ENCODE data around the gene SLC44A1. TPM values are rescaled to one million over a fixed set of nuclear protein-coding genes. Genes with fewer than 3 reads are reported as not detected.

The SLC44A1 gene
- total RNA-seq, 1 donor: 47.8 TPM

DNA sequence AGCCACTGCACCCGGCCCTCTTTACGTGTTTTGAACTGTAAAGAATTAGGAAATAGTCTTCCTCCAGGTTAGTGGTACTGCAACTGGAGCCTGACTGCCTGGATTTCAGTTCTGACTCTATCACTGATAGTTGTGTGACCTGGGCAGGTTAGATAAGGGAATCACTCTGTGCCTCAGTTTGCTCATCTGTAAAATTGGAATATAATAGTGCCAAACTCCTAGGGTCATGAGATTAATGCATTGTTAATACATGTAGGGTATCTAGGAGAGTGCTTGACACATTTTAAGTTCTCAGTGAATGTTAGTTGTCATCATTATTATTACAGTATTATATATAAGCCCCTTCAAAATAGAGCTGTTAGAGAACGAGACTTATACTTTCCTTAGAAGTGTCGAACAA is 130.9 kb downstream of the SLC44A1 start:
- no peak overlapping the region for H3K4me3 ChIP-seq (ENCODE audit: insufficient read depth, low read length)
- no peaks in the 10 kb centered on the region for H3K36me3 ChIP-seq (ENCODE audit: insufficient read depth, low read length)
- no peak overlapping the region for H3K27ac ChIP-seq (ENCODE audit: low read depth, low read length)
- H2AFZ ChIP-seq (ENCODE audit: low read length): no peak overlapping the region
- H3K4me1 ChIP-seq (ENCODE audit: insufficient read depth, low read length): no peaks in the 10 kb centered on the region
- no peaks in the 10 kb centered on the region for H4K20me1 ChIP-seq (ENCODE audit: insufficient read depth, low read length)
- DNase-seq (ENCODE audit: insufficient read length, low spot score, missing footprints): no peak
- no peaks in the 10 kb centered on the region for H3K79me2 ChIP-seq (ENCODE audit: insufficient read depth, low read length)
- no peaks in the 10 kb centered on the region for H3K27me3 ChIP-seq (ENCODE audit: insufficient read depth, low read length)
- no peaks in the 10 kb centered on the region for H3K9me3 ChIP-seq (ENCODE audit: low read depth, low read length)
- TF ChIP-seq, protein P1, sequence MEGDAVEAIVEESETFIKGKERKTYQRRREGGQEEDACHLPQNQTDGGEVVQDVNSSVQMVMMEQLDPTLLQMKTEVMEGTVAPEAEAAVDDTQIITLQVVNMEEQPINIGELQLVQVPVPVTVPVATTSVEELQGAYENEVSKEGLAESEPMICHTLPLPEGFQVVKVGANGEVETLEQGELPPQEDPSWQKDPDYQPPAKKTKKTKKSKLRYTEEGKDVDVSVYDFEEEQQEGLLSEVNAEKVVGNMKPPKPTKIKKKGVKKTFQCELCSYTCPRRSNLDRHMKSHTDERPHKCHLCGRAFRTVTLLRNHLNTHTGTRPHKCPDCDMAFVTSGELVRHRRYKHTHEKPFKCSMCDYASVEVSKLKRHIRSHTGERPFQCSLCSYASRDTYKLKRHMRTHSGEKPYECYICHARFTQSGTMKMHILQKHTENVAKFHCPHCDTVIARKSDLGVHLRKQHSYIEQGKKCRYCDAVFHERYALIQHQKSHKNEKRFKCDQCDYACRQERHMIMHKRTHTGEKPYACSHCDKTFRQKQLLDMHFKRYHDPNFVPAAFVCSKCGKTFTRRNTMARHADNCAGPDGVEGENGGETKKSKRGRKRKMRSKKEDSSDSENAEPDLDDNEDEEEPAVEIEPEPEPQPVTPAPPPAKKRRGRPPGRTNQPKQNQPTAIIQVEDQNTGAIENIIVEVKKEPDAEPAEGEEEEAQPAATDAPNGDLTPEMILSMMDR (IDR thresholded peaks at IDR 0.05; ENCODE audit: extremely low read depth, low read depth, low read length): no peak
- no peak overlapping the region for H3K4me2 ChIP-seq (ENCODE audit: insufficient read depth, low read length)

DNA sequence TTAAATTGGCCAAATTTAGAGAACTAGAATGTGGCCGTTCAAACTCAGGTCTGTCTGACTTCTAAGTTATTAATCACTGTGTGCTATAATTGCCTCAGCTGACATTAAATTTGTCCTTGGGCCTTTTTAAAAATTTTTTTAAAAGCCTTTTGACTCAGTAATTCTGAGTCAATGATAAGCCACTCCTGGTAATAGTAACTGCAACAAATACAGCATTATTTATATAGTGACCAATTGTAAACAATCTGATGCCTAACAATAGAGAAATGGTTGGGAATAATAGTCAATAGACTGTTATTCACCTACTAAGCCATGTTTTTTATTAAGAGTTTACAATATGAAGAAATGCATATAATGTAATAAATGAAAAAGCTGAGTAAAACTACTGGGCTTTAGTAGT is 132.4 kb downstream of the SLC44A1 start:
- Histone ChIP-seq H3K27me3 (ENCODE audit: insufficient read depth, low read length) (no peaks in the 10 kb centered on the region), H3K79me2 (ENCODE audit: insufficient read depth, low read length) (no peaks in the 10 kb centered on the region), H3K36me3 (ENCODE audit: insufficient read depth, low read length) (no peaks in the 10 kb centered on the region), H3K4me1 (ENCODE audit: insufficient read depth, low read length) (no peaks in the 10 kb centered on the region), H3K9me3 (ENCODE audit: low read depth, low read length) (no peaks in the 10 kb centered on the region), H3K4me2 (ENCODE audit: insufficient read depth, low read length) (no peak overlapping the region), H4K20me1 (ENCODE audit: insufficient read depth, low read length) (no peaks in the 10 kb centered on the region), H3K27ac (ENCODE audit: low read depth, low read length) (no peak overlapping the region), H2AFZ (ENCODE audit: low read length) (no peak overlapping the region), H3K4me3 (ENCODE audit: insufficient read depth, low read length) (no peak overlapping the region)
- TF ChIP-seq, protein P1 (IDR thresholded peaks at IDR 0.05; ENCODE audit: extremely low read depth, low read depth, low read length): no peak
- DNase-seq (ENCODE audit: insufficient read length, low spot score, missing footprints): no peak

DNA sequence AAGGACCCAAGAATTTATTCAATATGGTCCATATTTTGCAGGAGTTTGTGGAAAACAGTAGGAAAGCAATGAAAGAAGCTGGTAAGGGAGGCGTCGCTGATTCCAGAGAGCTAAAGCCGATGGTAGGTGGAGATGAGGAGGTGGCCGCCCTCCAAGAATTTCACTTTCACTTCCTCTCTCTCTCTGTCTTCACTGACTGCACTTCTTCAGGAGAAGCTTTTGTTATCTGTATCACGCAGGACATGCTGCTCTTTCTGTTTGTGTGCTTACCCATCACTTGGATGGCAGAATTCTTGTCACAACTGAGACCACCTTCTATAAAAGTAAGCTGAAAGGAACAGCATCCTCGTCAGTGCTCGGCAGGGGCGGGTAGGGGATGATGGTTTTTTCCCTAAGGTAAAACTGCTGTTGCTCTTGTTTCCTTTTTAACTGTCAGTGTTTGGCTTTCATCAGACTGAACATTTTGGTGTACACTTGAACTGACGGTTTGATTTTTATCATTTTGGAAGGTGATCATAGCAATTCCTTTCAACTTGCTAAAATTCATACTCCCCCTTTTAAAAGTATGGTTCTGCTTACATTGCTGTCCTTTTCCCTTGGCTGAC is 141.0 kb downstream of the SLC44A1 start:
- Histone ChIP-seq H3K4me1 (ENCODE audit: insufficient read depth, low read length) (no peaks in the 10 kb centered on the region), H2AFZ (ENCODE audit: low read length) (no peak overlapping the region), H3K79me2 (ENCODE audit: insufficient read depth, low read length) (no peaks in the 10 kb centered on the region), H3K27ac (ENCODE audit: low read depth, low read length) (no peak overlapping the region), H3K4me2 (ENCODE audit: insufficient read depth, low read length) (no peak overlapping the region), H3K36me3 (ENCODE audit: insufficient read depth, low read length) (no peaks in the 10 kb centered on the region), H3K9me3 (ENCODE audit: low read depth, low read length) (no peaks in the 10 kb centered on the region), H3K27me3 (ENCODE audit: insufficient read depth, low read length) (no peaks in the 10 kb centered on the region), H3K4me3 (ENCODE audit: insufficient read depth, low read length) (peak overlapping the region; percentile 17), H4K20me1 (ENCODE audit: insufficient read depth, low read length) (no peaks in the 10 kb centered on the region)
- no peak for DNase-seq (ENCODE audit: insufficient read length, low spot score, missing footprints)
- TF ChIP-seq, protein P1 (IDR thresholded peaks at IDR 0.05; ENCODE audit: extremely low read depth, low read depth, low read length): no peak

DNA sequence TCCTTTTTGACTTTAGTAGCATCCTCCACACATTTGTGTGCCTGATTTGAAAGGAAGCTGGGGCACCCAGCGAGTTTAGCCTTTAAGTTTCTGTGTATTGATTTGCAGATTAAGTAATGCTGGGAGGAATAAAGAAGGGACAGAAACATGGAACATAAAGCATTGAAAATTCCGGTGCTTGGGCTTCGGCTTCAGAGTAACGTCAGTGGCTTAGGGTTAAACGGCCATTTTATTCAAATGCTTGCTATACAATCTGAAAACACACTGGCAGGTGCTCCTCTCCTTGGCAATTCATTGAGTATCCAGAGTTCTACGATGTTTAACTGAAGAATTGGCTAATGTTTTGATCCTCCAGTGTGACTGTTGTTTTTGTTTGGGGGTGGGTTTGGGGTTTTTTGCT is 145.3 kb downstream of the SLC44A1 start:
- no peak overlapping the region for H3K4me2 ChIP-seq (ENCODE audit: insufficient read depth, low read length)
- no peak overlapping the region for H3K4me3 ChIP-seq (ENCODE audit: insufficient read depth, low read length)
- H3K27ac ChIP-seq (ENCODE audit: low read depth, low read length): no peak overlapping the region
- no peaks in the 10 kb centered on the region for H3K36me3 ChIP-seq (ENCODE audit: insufficient read depth, low read length)
- no peaks in the 10 kb centered on the region for H3K27me3 ChIP-seq (ENCODE audit: insufficient read depth, low read length)
- peaks cover 2% of the 10 kb centered on the region for H3K4me1 ChIP-seq (ENCODE audit: insufficient read depth, low read length)
- no peaks in the 10 kb centered on the region for H3K9me3 ChIP-seq (ENCODE audit: low read depth, low read length)
- no peak overlapping the region for H2AFZ ChIP-seq (ENCODE audit: low read length)
- DNase-seq (ENCODE audit: insufficient read length, low spot score, missing footprints): no peak
- no peaks in the 10 kb centered on the region for H3K79me2 ChIP-seq (ENCODE audit: insufficient read depth, low read length)
- TF ChIP-seq, protein P1 (IDR thresholded peaks at IDR 0.05; ENCODE audit: extremely low read depth, low read depth, low read length): no peak
- H4K20me1 ChIP-seq (ENCODE audit: insufficient read depth, low read length): no peaks in the 10 kb centered on the region
